HepG2 (cell line): ENCODE results near the gene PTCD2. TPM values are rescaled to one million over a fixed set of nuclear protein-coding genes. Genes with fewer than 3 reads are reported as not detected.

Experiments
- ATAC-seq: fragments of 200-7000 bp; cut with Tn5 transposase; 3 replicates; pipeline ENCODE4 v1.9.1; 2020; ENCODE audit warnings: mild to moderate bottlenecking, moderate library complexity
- BruUV-seq: library from RNA; stranded (reverse); fragments of 400-500 nt; replicated peaks from 2 replicates; lab custom pipeline; 2021; lab: Mats Ljungman, UMichigan
- CTCF ChIA-PET: fragments of 300-600 bp; formaldehyde crosslinking; extraction: SDS; loops from one replicate; lab custom pipeline; 2021; ENCODE audit warnings: low total read pairs, inconsistent platforms, low intra/inter-chr PET ratio; lab: Yijun Ruan, JAX
- POLR2A ChIA-PET: fragments of 350-600 bp; sonication (Branson Sonifier 250); formaldehyde crosslinking; loops from one replicate; lab custom pipeline; 2020; ENCODE audit warnings: antibody characterized with exemption, inconsistent platforms; lab: Yijun Ruan, JAX
- DNase-seq: peaks from one replicate; pipeline ENCODE4 v3.0.0-alpha.2; 2015; ENCODE audit warnings: low spot score
- FAIRE-seq: peaks from 3 replicates; lab custom pipeline; 2011; peaks lifted over from hg19 to GRCh38; lab: Jason Lieb, UNC
- H2AFZ ChIP-seq: one replicate; pipeline ENCODE4 v1.6.1; 2011; ENCODE audit warnings: low read length, inconsistent platforms
- H3K27ac ChIP-seq: fragments of 300-600 bp; 3 replicates; pipeline ENCODE4 v1.8.0; 2011; ENCODE audit warnings: mixed run types, mild to moderate bottlenecking, mixed read lengths, low read length, inconsistent platforms; ENCODE audit not compliant: insufficient read depth; ENCODE audit errors: extremely low read length
- H3K27me3 ChIP-seq, 2 experiments: fragments of 200-600 bp in 1 of 2; 2 replicates in 1 of 2; 3 replicates in 1 of 2; pipeline versions ENCODE4 v1.6.0 to v1.8.0; 2011; ENCODE audit warnings: low read length in 2 of 2, mild to moderate bottlenecking in 2 of 2, moderate library complexity in 2 of 2, inconsistent platforms in 1 of 2; ENCODE audit not compliant: insufficient read depth in 2 of 2, control insufficient read depth in 1 of 2
- H3K36me3 ChIP-seq, 2 experiments: fragments of 200-600 bp in 1 of 2; replicated peaks in 1 of 2; 2 replicates in 1 of 2; 3 replicates in 1 of 2; pipeline versions ENCODE4 v1.5.1 to v1.8.0; 2011; ENCODE audit warnings: low read length in 2 of 2, inconsistent platforms in 1 of 2; ENCODE audit not compliant: insufficient read depth in 2 of 2, control insufficient read depth in 1 of 2
- H3K4me1 ChIP-seq: 2 replicates; pipeline ENCODE4 v1.5.1; 2012; ENCODE audit warnings: low read length, inconsistent platforms; ENCODE audit not compliant: insufficient read depth
- H3K4me2 ChIP-seq: 2 replicates; pipeline ENCODE4 v1.6.0; 2011; ENCODE audit warnings: low read depth, low read length, inconsistent platforms
- H3K4me3 ChIP-seq, 3 experiments: fragments of 200-600 bp in 1 of 3; sonication (generic), shearing (Covaris generic) in 1 of 3; replicated peaks in 1 of 3; 2 replicates each; pipeline ENCODE4 v1.5.1; 2011 to 2016; ENCODE audit warnings: low read length in 3 of 3, inconsistent platforms in 2 of 3, low read depth in 2 of 3, mild to moderate bottlenecking in 2 of 3, control low read depth in 1 of 3, mixed read lengths in 1 of 3; ENCODE audit not compliant: insufficient read depth in 1 of 3
- H3K79me2 ChIP-seq: one replicate; pipeline ENCODE4 v1.6.1; 2011; ENCODE audit warnings: low read length, inconsistent platforms; ENCODE audit not compliant: insufficient read depth
- H3K9ac ChIP-seq: 2 replicates; pipeline ENCODE4 v1.6.0; 2011; ENCODE audit warnings: mild to moderate bottlenecking, low read depth, low read length, inconsistent platforms; ENCODE audit not compliant: insufficient read depth
- H3K9me3 ChIP-seq: 2 replicates; pipeline ENCODE4 v1.5.1; 2012; ENCODE audit warnings: mild to moderate bottlenecking, low read length
- H4K20me1 ChIP-seq: 2 replicates; pipeline ENCODE4 v1.6.0; 2011; ENCODE audit warnings: inconsistent platforms, mild to moderate bottlenecking, low read length, moderate library complexity; ENCODE audit not compliant: insufficient read depth
- CREB1 ChIP-seq, 2 experiments: fragments of 450-650 bp in 1 of 2; IDR thresholded peaks; 2 replicates each; pipeline ENCODE4 v1.6.1; 2016 to 2017; ENCODE audit warnings: control low read depth in 1 of 2, mild to moderate bottlenecking in 1 of 2, missing compliant biosample characterization in 1 of 2, missing genetic modification characterization in 1 of 2
- KLF13 ChIP-seq: sonication (generic); formaldehyde crosslinking; IDR thresholded peaks from 2 replicates; pipeline ENCODE4 v1.4.0; 2020; ENCODE audit warnings: mild to moderate bottlenecking, missing genetic modification reagents
- YEATS4 ChIP-seq: sonication (generic); formaldehyde crosslinking; IDR thresholded peaks from 2 replicates; pipeline ENCODE4 v1.4.0; 2020; ENCODE audit warnings: missing genetic modification reagents, borderline replicate concordance
- ZNF263 ChIP-seq: sonication (generic); formaldehyde crosslinking; IDR thresholded peaks from 2 replicates; pipeline ENCODE4 v1.4.0; 2020; ENCODE audit warnings: missing genetic modification reagents
- ZNF513 ChIP-seq: sonication (generic); formaldehyde crosslinking; conservative IDR thresholded peaks from 2 replicates; pipeline ENCODE4 v1.5.0; 2020; ENCODE audit warnings: missing genetic modification reagents
- ZNF766 ChIP-seq: sonication (generic); formaldehyde crosslinking; IDR thresholded peaks from 2 replicates; pipeline ENCODE4 v1.5.0; 2020; ENCODE audit warnings: missing genetic modification reagents, borderline replicate concordance
- ZSCAN29 ChIP-seq: sonication (generic); formaldehyde crosslinking; conservative IDR thresholded peaks from 2 replicates; pipeline ENCODE4 v1.4.0; 2020; ENCODE audit warnings: mild to moderate bottlenecking, missing genetic modification reagents
- WGBS: methylation state at CpG from one replicate; pipeline ENCODE4 v1.1.6; 2017; ENCODE audit warnings: low lambda C conversion rate; 5-methylcytosine and 5-hydroxymethylcytosine counted together
- in situ Hi-C: cut with HindIII; loops from 2 replicates; pipeline ENCODE4 v1.10.0; 2017; ENCODE audit warnings: low pct_unique_long_range_greater_than_20kb; ENCODE audit not compliant: extremely low pct_ligation_motif_present
- intact Hi-C: fragments of 100-400 bp; cut with micrococcal nuclease; formaldehyde crosslinking; loops from one replicate; pipeline ENCODE4 v1.10.0; 2022; ENCODE audit not compliant: unreplicated experiment
- polyA plus RNA-seq, 8 experiments: library from polyadenylated mRNA; depleted of rRNA in 3 of 8; stranded (reverse) in 7 of 8; unstranded in 1 of 8; fragments of >200 nt; fragmentation: Illumina TruSeq in 4 of 8; extraction: Trizol in 4 of 8; gene quantifications; 2 replicates each; pipeline versions ENCODE4 v1.2.1 to v1.2.3, GENCODE V29; 2011 to 2016; ENCODE audit warnings: low read depth in 4 of 8, missing spikeins in 1 of 8, mixed read lengths in 1 of 8; ENCODE audit not compliant: insufficient read depth in 1 of 8
- total RNA-seq, 5 experiments: library from RNA; depleted of rRNA; stranded (reverse); fragments of >200 nt; fragmentation: Illumina TruSeq; extraction: Trizol; gene quantifications; 2 replicates each; pipeline ENCODE4 v1.2.3, GENCODE V29; 2016; ENCODE audit warnings: low read depth in 1 of 5
- TF ChIP-seq, protein P1 (sequence below): sonication (generic); formaldehyde crosslinking; IDR thresholded peaks from 2 replicates; pipeline ENCODE4 v1.4.0; 2020; ENCODE audit warnings: mild to moderate bottlenecking, missing genetic modification reagents, borderline replicate concordance

The PTCD2 gene
- total and polyA plus RNA-seq, 2 of the 13 experiments (the other 11 are each of a cell fraction or from before 2014, with no cell fraction given) = 5.3 to 6.4 TPM

DNA sequence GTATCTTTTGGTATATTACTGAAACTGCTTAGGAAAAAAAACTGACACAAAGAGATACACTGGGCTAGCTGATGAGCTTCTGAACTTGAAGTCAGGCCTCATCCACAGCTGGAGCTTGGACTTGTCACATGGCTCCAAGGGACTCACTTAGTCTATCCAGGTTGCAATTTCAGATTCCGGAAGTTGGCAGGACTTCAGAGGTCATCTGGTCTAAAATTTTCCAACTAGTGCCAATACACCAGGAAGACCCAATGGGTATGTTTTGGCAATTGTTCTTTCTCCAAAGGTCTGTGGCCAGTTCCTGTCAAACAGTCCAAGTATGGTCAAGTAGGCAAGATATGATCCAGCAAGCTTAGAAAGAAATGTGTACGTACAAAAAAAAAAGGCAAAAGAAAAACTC lies 36.8 kb upstream of the PTCD2 start:
- FAIRE-seq = no peak
- BruUV-seq = no TSS peak
- Histone ChIP-seq H3K27ac (no peak overlapping the region), H4K20me1 (no peaks in the 10 kb centered on the region), H3K4me3 (no peak overlapping the region), H3K4me2 (no peak overlapping the region), H3K27me3 (no peaks in the 10 kb centered on the region), H3K9me3 (no peaks in the 10 kb centered on the region), H3K9ac (no peak overlapping the region), H3K4me1 (peaks cover 42% of the 10 kb centered on the region), H3K79me2 (peaks cover 2% of the 10 kb centered on the region), H2AFZ (no peak overlapping the region), H3K36me3 (peaks cover 2 to 25% of the 10 kb centered on the region in 2 experiments)
- intact Hi-C loops = no loop called here
- CTCF ChIA-PET = no interaction called here
- in situ Hi-C loops = no loop called here
- DNase-seq = no peak
- ATAC-seq = no peak
- POLR2A ChIA-PET = interaction anchor here (0.8 to 0.9 kb wide), 2 partner anchors 9 to 24 kb away, joined by 3 to 4 read pairs; no protein-coding TSS in a partner anchor
- 93% methylated on average over 2 of the region's 2 CpGs for WGBS
- no peak for TF ChIP-seq YEATS4
- TF ChIP-seq ZNF513 (CRISPR knock-in tag) = no peak
- no peak for TF ChIP-seq CREB1 (IDR thresholded peaks at IDR 0.05)
- no peak for TF ChIP-seq CREB1 (CRISPR knock-in tag; IDR thresholded peaks at IDR 0.05)
- TF ChIP-seq, protein P1, sequence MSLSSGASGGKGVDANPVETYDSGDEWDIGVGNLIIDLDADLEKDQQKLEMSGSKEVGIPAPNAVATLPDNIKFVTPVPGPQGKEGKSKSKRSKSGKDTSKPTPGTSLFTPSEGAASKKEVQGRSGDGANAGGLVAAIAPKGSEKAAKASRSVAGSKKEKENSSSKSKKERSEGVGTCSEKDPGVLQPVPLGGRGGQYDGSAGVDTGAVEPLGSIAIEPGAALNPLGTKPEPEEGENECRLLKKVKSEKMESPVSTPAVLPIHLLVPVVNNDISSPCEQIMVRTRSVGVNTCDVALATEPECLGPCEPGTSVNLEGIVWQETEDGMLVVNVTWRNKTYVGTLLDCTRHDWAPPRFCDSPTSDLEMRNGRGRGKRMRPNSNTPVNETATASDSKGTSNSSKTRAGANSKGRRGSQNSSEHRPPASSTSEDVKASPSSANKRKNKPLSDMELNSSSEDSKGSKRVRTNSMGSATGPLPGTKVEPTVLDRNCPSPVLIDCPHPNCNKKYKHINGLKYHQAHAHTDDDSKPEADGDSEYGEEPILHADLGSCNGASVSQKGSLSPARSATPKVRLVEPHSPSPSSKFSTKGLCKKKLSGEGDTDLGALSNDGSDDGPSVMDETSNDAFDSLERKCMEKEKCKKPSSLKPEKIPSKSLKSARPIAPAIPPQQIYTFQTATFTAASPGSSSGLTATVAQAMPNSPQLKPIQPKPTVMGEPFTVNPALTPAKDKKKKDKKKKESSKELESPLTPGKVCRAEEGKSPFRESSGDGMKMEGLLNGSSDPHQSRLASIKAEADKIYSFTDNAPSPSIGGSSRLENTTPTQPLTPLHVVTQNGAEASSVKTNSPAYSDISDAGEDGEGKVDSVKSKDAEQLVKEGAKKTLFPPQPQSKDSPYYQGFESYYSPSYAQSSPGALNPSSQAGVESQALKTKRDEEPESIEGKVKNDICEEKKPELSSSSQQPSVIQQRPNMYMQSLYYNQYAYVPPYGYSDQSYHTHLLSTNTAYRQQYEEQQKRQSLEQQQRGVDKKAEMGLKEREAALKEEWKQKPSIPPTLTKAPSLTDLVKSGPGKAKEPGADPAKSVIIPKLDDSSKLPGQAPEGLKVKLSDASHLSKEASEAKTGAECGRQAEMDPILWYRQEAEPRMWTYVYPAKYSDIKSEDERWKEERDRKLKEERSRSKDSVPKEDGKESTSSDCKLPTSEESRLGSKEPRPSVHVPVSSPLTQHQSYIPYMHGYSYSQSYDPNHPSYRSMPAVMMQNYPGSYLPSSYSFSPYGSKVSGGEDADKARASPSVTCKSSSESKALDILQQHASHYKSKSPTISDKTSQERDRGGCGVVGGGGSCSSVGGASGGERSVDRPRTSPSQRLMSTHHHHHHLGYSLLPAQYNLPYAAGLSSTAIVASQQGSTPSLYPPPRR (CRISPR knock-in tag) = no peak
- no peak for TF ChIP-seq KLF13
- no peak for TF ChIP-seq ZNF263
- no peak for TF ChIP-seq ZNF766 (CRISPR knock-in tag)
- no peak for TF ChIP-seq ZSCAN29 (CRISPR knock-in tag)
